Measurements from ENCODE around the gene FAM200C.

GRCh38 chr5:160357861-160358411, 41.9 kb downstream of the FAM200C start:
- no peak for TF ChIP-seq EZH2phosphoT487 (IDR thresholded peaks at IDR 0.05; ENCODE audit: borderline replicate concordance, low read depth, low read length)
- TF ChIP-seq CTCF (conservative IDR thresholded peaks at IDR 0.05; ENCODE audit: low read length): no peak
